Measurements from ENCODE around the gene RFC2.
"Not testable (repeated sequence)": the region's sequence is repeated elsewhere in the genome, so short reads cannot be mapped to it uniquely, and the experiment has no call there.

Gene RFC2

GRCh38 chr7:74223711-74224510 lies 30.3 kb downstream of the RFC2 start:
- FAIRE-seq (no peak), DNase-seq (ENCODE audit: insufficient read length, low spot score) (no peak)
- TF ChIP-seq POLR2A (IDR thresholded peaks at IDR 0.05; ENCODE audit: low read depth, low read length): no peak

- TF ChIP-seq POLR2A (IDR thresholded peaks at IDR 0.05; ENCODE audit: low read depth, low read length): no peak
- DNase-seq (ENCODE audit: insufficient read length, low spot score) (no peak), FAIRE-seq (no peak)
Observed at GRCh38 chr7:74222851-74223710, 31.1 kb downstream of the RFC2 start.

GRCh38 chr7:74221713-74222112 lies 32.5 kb downstream of the RFC2 start:
- no peak for TF ChIP-seq POLR2A (IDR thresholded peaks at IDR 0.05; ENCODE audit: low read depth, low read length)
- FAIRE-seq: no peak
- DNase-seq (ENCODE audit: insufficient read length, low spot score): no peak

GRCh38 chr7:74220229-74220628 lies 34.0 kb downstream of the RFC2 start:
- no peak for FAIRE-seq
- DNase-seq (ENCODE audit: insufficient read length, low spot score): no peak
- no peak for TF ChIP-seq POLR2A (IDR thresholded peaks at IDR 0.05; ENCODE audit: low read depth, low read length)

- no peak for TF ChIP-seq POLR2A (IDR thresholded peaks at IDR 0.05; ENCODE audit: low read depth, low read length)
- DNase-seq (ENCODE audit: insufficient read length, low spot score) (no peak), FAIRE-seq (no peak)
Observed at GRCh38 chr7:74219416-74219815, 34.8 kb downstream of the RFC2 start.

GRCh38 chr7:74218343-74218698 lies 35.9 kb downstream of the RFC2 start:
- no peak for TF ChIP-seq POLR2A (IDR thresholded peaks at IDR 0.05; ENCODE audit: low read depth, low read length)
- FAIRE-seq (no peak), DNase-seq (ENCODE audit: insufficient read length, low spot score) (no peak)

- TF ChIP-seq POLR2A (IDR thresholded peaks at IDR 0.05; ENCODE audit: low read depth, low read length): no peak
- FAIRE-seq (no peak), DNase-seq (ENCODE audit: insufficient read length, low spot score) (no peak)
Observed at GRCh38 chr7:74217455-74218342, 36.5 kb downstream of the RFC2 start.

GRCh38 chr7:74216361-74216761 lies 37.8 kb downstream of the RFC2 start:
- no peak for FAIRE-seq
- no peak for TF ChIP-seq POLR2A (IDR thresholded peaks at IDR 0.05; ENCODE audit: low read depth, low read length)
- no peak for DNase-seq (ENCODE audit: insufficient read length, low spot score)

GRCh38 chr7:74215921-74216320 lies 38.3 kb downstream of the RFC2 start:
- no peak for TF ChIP-seq POLR2A (IDR thresholded peaks at IDR 0.05; ENCODE audit: low read depth, low read length)
- DNase-seq (ENCODE audit: insufficient read length, low spot score) (no peak), FAIRE-seq (no peak)

GRCh38 chr7:74214816-74215630 lies 39.2 kb downstream of the RFC2 start:
- no peak for TF ChIP-seq POLR2A (IDR thresholded peaks at IDR 0.05; ENCODE audit: low read depth, low read length)
- DNase-seq (ENCODE audit: insufficient read length, low spot score) (no peak), FAIRE-seq (no peak)

- FAIRE-seq: no peak
Observed at GRCh38 chr7:74212661-74213060, 41.5 kb downstream of the RFC2 start.

GRCh38 chr7:74208241-74208640 lies 46.0 kb downstream of the RFC2 start:
- DNase-seq (ENCODE audit: insufficient read length, low spot score); FAIRE-seq: not testable (repeated sequence)

More at GRCh38 chr7:74212661-74213060, 41.5 kb downstream of the RFC2 start:
- no peak for DNase-seq (ENCODE audit: insufficient read length, low spot score)
- no peak for TF ChIP-seq POLR2A (IDR thresholded peaks at IDR 0.05; ENCODE audit: low read depth, low read length)

- DNase-seq (ENCODE audit: insufficient read length, low spot score) (no peak), FAIRE-seq (no peak)
- no peak for TF ChIP-seq POLR2A (IDR thresholded peaks at IDR 0.05; ENCODE audit: low read depth, low read length)
Observed at GRCh38 chr7:74207586-74207985, 46.6 kb downstream of the RFC2 start.
